RWPE1 (cell line): ENCODE measurements around the gene LRMDA.

Experiments used
- CTCF ChIA-PET: fragments of 350-600 bp; sonication (Branson Sonifier 250); formaldehyde crosslinking; extraction: SDS; loops from one replicate; lab custom pipeline; 2021; lab: Yijun Ruan, JAX
- POLR2A ChIA-PET: fragments of 400-600 bp; formaldehyde crosslinking; extraction: SDS; loops from one replicate; lab custom pipeline; 2020; ENCODE audit warnings: antibody characterized with exemption; ENCODE audit not compliant: low non-redundant PET; lab: Yijun Ruan, JAX
- DNase-seq: peaks from one replicate; pipeline ENCODE4 v3.0.0; 2012; ENCODE audit warnings: low spot score
- H3K27ac ChIP-seq: fragments of 450-650 bp; 2 replicates; pipeline ENCODE4 v1.5.1; 2017
- TF ChIP-seq, protein P1 (sequence below): fragments of 450-650 bp; conservative IDR thresholded peaks from 2 replicates; pipeline ENCODE4 v1.5.1; 2017; ENCODE audit warnings: low read depth, mild to moderate bottlenecking

Gene LRMDA

DNA sequence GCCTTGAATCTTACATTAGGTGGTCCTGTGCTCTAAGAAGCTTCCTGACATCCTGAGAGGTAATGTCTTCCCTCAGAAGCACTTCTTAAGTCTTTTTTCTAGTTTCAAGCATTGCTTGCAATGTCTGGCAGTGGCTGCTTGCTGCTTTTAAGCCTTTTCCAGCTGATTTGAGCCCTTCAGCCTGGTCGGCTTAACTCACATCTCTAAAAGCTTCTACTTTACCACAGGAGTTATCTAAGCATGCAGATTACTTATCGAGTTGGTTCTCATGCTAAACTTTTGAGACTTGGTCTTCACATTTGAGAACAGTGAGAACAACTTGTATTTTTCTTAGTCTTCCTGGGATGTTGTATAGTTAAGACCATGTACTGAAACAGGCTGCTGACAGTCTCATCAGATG, 3.9 kb downstream of the LRMDA start:
- POLR2A ChIA-PET = no interaction called here
- DNase-seq = no peak
- no peak overlapping the region for H3K27ac ChIP-seq
- CTCF ChIA-PET = no interaction called here
- TF ChIP-seq, protein P1, sequence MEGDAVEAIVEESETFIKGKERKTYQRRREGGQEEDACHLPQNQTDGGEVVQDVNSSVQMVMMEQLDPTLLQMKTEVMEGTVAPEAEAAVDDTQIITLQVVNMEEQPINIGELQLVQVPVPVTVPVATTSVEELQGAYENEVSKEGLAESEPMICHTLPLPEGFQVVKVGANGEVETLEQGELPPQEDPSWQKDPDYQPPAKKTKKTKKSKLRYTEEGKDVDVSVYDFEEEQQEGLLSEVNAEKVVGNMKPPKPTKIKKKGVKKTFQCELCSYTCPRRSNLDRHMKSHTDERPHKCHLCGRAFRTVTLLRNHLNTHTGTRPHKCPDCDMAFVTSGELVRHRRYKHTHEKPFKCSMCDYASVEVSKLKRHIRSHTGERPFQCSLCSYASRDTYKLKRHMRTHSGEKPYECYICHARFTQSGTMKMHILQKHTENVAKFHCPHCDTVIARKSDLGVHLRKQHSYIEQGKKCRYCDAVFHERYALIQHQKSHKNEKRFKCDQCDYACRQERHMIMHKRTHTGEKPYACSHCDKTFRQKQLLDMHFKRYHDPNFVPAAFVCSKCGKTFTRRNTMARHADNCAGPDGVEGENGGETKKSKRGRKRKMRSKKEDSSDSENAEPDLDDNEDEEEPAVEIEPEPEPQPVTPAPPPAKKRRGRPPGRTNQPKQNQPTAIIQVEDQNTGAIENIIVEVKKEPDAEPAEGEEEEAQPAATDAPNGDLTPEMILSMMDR = no peak

DNA sequence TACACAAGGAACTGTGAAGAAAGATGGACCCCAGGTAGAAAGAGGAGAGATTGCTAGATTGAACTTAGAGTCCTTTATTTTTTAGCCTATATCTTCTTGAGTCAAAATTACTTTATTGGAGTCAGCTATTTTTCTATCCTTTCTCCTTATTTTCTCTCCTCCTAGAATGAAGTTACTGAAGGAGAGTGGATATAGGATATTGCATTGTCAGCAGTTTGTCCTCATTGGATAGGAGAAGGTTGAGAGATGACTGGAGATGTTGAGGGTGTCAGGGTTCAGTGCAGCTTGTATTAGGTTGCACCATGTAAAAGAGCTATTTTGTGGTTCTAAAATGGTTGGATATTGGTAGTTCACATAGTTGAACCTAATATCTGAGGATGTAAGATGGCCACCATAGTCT, 5.5 kb downstream of the LRMDA start:
- TF ChIP-seq, protein P1 = no peak
- ChIA-PET CTCF (interaction anchor here (0.5 to 1.2 kb wide), 2 partner anchors 104 to 428 kb away, joined by 3 read pairs; no protein-coding TSS in a partner anchor), POLR2A (no interaction called here)
- no peak for DNase-seq
- no peak overlapping the region for H3K27ac ChIP-seq

DNA sequence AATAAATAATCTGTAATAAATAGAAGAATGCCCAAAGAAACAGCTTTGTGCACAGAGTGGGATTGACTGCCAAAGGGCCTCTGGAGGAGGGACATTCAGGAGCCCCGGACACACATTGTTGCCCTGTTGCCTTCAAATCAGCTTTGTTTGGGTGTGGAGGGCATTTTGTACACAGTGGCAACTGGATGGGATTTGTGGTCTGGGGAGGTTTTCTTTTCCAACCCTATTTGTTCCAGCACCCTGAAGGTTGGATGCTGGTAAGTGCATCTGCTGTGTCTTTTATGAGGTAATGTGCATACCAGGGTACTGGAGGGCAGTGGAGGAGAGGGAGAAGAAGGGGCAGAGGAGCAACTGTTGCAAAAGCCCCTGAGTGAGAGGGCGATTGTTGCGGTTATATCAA, 6.3 kb downstream of the LRMDA start:
- no peak overlapping the region for H3K27ac ChIP-seq
- DNase-seq = no peak
- TF ChIP-seq, protein P1 = no peak
- POLR2A ChIA-PET = no interaction called here
- CTCF ChIA-PET = interaction anchor here (1.2 kb wide), 1 partner anchor 427 kb away, joined by 3 read pairs; no protein-coding TSS in a partner anchor

- no peak overlapping the region for H3K27ac ChIP-seq
- ChIA-PET CTCF (no interaction called here), POLR2A (no interaction called here)
Observed at GRCh38 chr10:75438275-75438674, 6.9 kb downstream of the LRMDA start.

DNA sequence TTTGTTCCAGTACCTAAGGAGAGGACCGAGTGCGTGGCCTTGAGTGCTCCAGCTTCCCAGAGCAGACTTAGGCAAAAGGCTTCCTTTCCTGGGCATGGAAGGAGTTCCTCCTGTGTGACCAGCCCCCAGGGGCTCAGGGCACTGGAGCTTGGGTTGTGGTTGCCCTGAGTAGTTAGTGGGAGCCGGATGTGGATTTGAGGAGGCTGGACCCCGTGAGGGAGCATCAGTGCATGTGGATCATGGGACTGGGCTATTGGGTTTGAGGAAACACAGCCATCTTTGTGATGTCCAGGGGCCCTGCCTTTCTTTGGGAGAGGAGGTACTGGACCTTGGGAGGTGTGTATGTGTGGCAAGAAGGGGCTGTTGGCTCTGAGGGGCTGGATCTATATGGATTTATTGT, 8.4 kb downstream of the LRMDA start:
- POLR2A ChIA-PET = no interaction called here
- H3K27ac ChIP-seq = no peak overlapping the region
- DNase-seq = no peak
- CTCF ChIA-PET = no interaction called here
- TF ChIP-seq, protein P1 = no peak

More at GRCh38 chr10:75438275-75438674, 6.9 kb downstream of the LRMDA start:
- DNase-seq = no peak
- TF ChIP-seq, protein P1 = no peak

- DNase-seq = no peak
- ChIA-PET POLR2A (no interaction called here), CTCF (no interaction called here)
- H3K27ac ChIP-seq = no peak overlapping the region
- TF ChIP-seq, protein P1 = no peak
Observed at GRCh38 chr10:75440271-75440793, 8.9 kb downstream of the LRMDA start.
